Measurements from ENCODE around the gene LTBP1. TPM values are rescaled to one million over a fixed set of nuclear protein-coding genes. Genes with fewer than 3 reads are reported as not detected.

LTBP1 gene
- total and polyA plus RNA-seq, 2 of the 13 experiments (the other 11 are each of a cell fraction or from before 2014, with no cell fraction given), result 0.12 to 0.22 TPM

DNA sequence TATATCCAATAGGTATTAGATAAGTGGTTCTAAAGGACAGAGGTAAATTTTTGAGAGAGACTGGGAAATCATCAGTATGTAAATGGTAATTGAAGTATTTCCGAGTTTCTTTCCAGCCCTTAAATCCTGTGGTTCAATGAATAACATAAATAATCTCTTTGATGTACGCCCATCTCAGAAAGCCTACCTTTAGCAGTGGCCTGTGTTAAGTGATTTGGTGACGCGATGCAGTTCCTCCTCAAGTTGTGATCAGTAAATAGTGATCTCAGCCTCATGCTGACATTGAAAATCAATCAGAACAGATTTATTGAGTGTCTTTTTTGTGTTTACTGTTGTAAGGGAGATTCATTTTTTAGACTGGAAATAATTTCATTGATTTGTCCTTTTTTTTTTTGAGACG lies 392.5 kb downstream of the LTBP1 start:
- intact Hi-C loops (cut with micrococcal nuclease; ENCODE audit: unreplicated experiment) (no loop called here), in situ Hi-C loops (cut with HindIII; ENCODE audit: extremely low pct_ligation_motif_present, low pct_unique_long_range_greater_than_20kb) (no loop called here)
- H3K9ac ChIP-seq (ENCODE audit: insufficient read depth, low read depth, low read length), result no peak overlapping the region
- no peaks in the 10 kb centered on the region for H3K79me2 ChIP-seq (ENCODE audit: insufficient read depth, low read length)
- ChIA-PET CTCF (ENCODE audit: low intra/inter-chr PET ratio, low total read pairs) (no interaction called here), POLR2A (no interaction called here)
- H3K4me3 ChIP-seq (replicated peaks in 1 of 3; ENCODE audit: insufficient read depth in 1 of 3, low read depth in 2 of 3, low read length in 3 of 3), result no peak overlapping the region
- FAIRE-seq (no peak), DNase-seq (ENCODE audit: low spot score) (no peak), ATAC-seq (no peak)
- H3K27me3 ChIP-seq (ENCODE audit: control insufficient read depth in 1 of 2, insufficient read depth in 2 of 2, low read length in 2 of 2), result peaks cover 0 to 13% of the 10 kb centered on the region in 2 experiments; a peak in 1 of 5 replicates
- BruUV-seq (replicated peaks), result no TSS peak
- no peaks in the 10 kb centered on the region for H4K20me1 ChIP-seq (ENCODE audit: insufficient read depth, low read length)
- H3K4me1 ChIP-seq (ENCODE audit: insufficient read depth, low read length), result no peaks in the 10 kb centered on the region
- TF ChIP-seq GFI1 (CRISPR knock-in tag; IDR thresholded peaks at IDR 0.05; ENCODE audit: borderline replicate concordance) (no peak), GABPB1 (CRISPR knock-in tag; IDR thresholded peaks at IDR 0.05) (no peak), CEBPG (CRISPR knock-in tag; IDR thresholded peaks at IDR 0.05) (no peak), CEBPB (IDR thresholded peaks at IDR 0.05; ENCODE audit: borderline replicate concordance, low read depth, low read length) (no peak), ZNF652 (CRISPR knock-in tag; IDR thresholded peaks at IDR 0.05; ENCODE audit: borderline replicate concordance, low read depth) (no peak), SAP130 (CRISPR knock-in tag; IDR thresholded peaks at IDR 0.05; ENCODE audit: low read depth) (no peak)
- H3K4me2 ChIP-seq (ENCODE audit: low read depth, low read length), result no peak overlapping the region
- H3K36me3 ChIP-seq (replicated peaks in 1 of 2; ENCODE audit: control insufficient read depth in 1 of 2, insufficient read depth in 2 of 2, low read length in 2 of 2), result no peaks in the 10 kb centered on the region
- 36% methylated on average over 5 of the region's 5 CpGs for WGBS (ENCODE audit: low lambda C conversion rate)
- no peak overlapping the region for H2AFZ ChIP-seq (ENCODE audit: low read length)
- no peaks in the 10 kb centered on the region for H3K9me3 ChIP-seq (ENCODE audit: low read length)
- H3K27ac ChIP-seq (ENCODE audit: extremely low read length, insufficient read depth, low read length), result no peak overlapping the region

DNA sequence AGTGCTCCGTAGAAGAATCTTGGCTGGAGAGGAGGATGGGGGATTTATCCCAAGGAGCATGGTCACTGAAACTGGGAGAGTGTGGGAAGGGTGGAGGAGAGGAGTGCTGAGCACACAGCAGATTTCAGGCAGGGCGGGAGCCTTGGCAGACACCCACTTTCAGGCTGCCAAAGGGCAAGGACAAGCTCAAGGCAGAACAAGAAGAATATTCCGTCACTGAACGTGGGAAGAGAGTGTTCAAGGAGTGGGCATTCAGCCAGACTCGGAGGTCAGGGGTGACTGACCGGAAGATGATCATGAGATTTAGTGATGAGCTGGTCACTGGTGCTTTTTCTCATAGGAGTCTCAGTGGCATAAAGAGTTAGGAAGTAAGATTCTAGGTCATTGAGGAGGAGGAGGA lies 393.5 kb downstream of the LTBP1 start:
- no peak for ATAC-seq
- Histone ChIP-seq H3K4me1 (ENCODE audit: insufficient read depth, low read length) (no peaks in the 10 kb centered on the region), H3K27me3 (ENCODE audit: control insufficient read depth in 1 of 2, insufficient read depth in 2 of 2, low read length in 2 of 2) (peaks cover 0 to 13% of the 10 kb centered on the region in 2 experiments; a peak in 1 of 5 replicates), H3K9ac (ENCODE audit: insufficient read depth, low read depth, low read length) (no peak overlapping the region), H3K36me3 (replicated peaks in 1 of 2; ENCODE audit: control insufficient read depth in 1 of 2, insufficient read depth in 2 of 2, low read length in 2 of 2) (no peaks in the 10 kb centered on the region), H3K9me3 (ENCODE audit: low read length) (no peaks in the 10 kb centered on the region), H2AFZ (ENCODE audit: low read length) (no peak overlapping the region), H3K27ac (ENCODE audit: extremely low read length, insufficient read depth, low read length) (no peak overlapping the region), H4K20me1 (ENCODE audit: insufficient read depth, low read length) (no peaks in the 10 kb centered on the region), H3K79me2 (ENCODE audit: insufficient read depth, low read length) (no peaks in the 10 kb centered on the region), H3K4me3 (replicated peaks in 1 of 3; ENCODE audit: insufficient read depth in 1 of 3, low read depth in 2 of 3, low read length in 3 of 3) (no peak overlapping the region), H3K4me2 (ENCODE audit: low read depth, low read length) (no peak overlapping the region)
- ChIA-PET CTCF (ENCODE audit: low intra/inter-chr PET ratio, low total read pairs) (no interaction called here), POLR2A (no interaction called here)
- no peak for DNase-seq (ENCODE audit: low spot score)
- no peak for FAIRE-seq
- in situ Hi-C loops (cut with HindIII; ENCODE audit: extremely low pct_ligation_motif_present, low pct_unique_long_range_greater_than_20kb), result no loop called here
- no TSS peak for BruUV-seq (replicated peaks)
- 25% methylated on average over 6 of the region's 6 CpGs for WGBS (ENCODE audit: low lambda C conversion rate)
- intact Hi-C loops (cut with micrococcal nuclease; ENCODE audit: unreplicated experiment), result no loop called here
- TF ChIP-seq, protein P1, sequence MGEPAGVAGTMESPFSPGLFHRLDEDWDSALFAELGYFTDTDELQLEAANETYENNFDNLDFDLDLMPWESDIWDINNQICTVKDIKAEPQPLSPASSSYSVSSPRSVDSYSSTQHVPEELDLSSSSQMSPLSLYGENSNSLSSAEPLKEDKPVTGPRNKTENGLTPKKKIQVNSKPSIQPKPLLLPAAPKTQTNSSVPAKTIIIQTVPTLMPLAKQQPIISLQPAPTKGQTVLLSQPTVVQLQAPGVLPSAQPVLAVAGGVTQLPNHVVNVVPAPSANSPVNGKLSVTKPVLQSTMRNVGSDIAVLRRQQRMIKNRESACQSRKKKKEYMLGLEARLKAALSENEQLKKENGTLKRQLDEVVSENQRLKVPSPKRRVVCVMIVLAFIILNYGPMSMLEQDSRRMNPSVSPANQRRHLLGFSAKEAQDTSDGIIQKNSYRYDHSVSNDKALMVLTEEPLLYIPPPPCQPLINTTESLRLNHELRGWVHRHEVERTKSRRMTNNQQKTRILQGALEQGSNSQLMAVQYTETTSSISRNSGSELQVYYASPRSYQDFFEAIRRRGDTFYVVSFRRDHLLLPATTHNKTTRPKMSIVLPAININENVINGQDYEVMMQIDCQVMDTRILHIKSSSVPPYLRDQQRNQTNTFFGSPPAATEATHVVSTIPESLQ (CRISPR knock-in tag; conservative IDR thresholded peaks at IDR 0.05), result no peak
- TF ChIP-seq SRY (CRISPR knock-in tag; IDR thresholded peaks at IDR 0.05) (no peak), ZNF816 (CRISPR knock-in tag; IDR thresholded peaks at IDR 0.05; ENCODE audit: borderline replicate concordance) (no peak), PAF1 (CRISPR knock-in tag; IDR thresholded peaks at IDR 0.05) (no peak), AKAP8 (CRISPR knock-in tag; IDR thresholded peaks at IDR 0.05) (no peak), ZSCAN21 (CRISPR knock-in tag; IDR thresholded peaks at IDR 0.05; ENCODE audit: borderline replicate concordance) (no peak), ZFP1 (CRISPR knock-in tag; IDR thresholded peaks at IDR 0.05) (no peak)
- TF ChIP-seq, protein P2, sequence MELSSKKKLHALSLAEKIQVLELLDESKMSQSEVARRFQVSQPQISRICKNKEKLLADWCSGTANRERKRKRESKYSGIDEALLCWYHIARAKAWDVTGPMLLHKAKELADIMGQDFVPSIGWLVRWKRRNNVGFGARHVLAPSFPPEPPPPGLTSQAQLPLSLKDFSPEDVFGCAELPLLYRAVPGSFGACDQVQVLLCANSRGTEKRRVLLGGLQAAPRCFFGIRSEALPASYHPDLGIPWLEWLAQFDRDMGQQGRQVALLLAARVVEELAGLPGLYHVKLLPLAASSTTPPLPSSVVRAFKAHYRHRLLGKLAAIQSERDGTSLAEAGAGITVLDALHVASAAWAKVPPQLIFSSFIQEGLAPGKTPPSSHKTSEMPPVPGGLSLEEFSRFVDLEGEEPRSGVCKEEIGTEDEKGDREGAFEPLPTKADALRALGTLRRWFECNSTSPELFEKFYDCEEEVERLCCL (CRISPR knock-in tag; IDR thresholded peaks at IDR 0.05; ENCODE audit: borderline replicate concordance), result no peak
- TF ChIP-seq, protein P3, sequence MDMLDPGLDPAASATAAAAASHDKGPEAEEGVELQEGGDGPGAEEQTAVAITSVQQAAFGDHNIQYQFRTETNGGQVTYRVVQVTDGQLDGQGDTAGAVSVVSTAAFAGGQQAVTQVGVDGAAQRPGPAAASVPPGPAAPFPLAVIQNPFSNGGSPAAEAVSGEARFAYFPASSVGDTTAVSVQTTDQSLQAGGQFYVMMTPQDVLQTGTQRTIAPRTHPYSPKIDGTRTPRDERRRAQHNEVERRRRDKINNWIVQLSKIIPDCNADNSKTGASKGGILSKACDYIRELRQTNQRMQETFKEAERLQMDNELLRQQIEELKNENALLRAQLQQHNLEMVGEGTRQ (IDR thresholded peaks at IDR 0.05; ENCODE audit: low read depth, low read length), result no peak
- TF ChIP-seq, protein P3 (CRISPR knock-in tag; IDR thresholded peaks at IDR 0.05; ENCODE audit: borderline replicate concordance), result no peak

Measured in HepG2 (cell line).